Glomerular visceral epithelial cell (primary cell): ENCODE results near the gene HNRNPUL2.

ENCODE experiments used
- DNase-seq: peaks from one replicate; pipeline ENCODE4 v3.0.0-alpha.2; 2016; ENCODE audit errors: extremely low spot score

HNRNPUL2 gene

GRCh38 chr11:62667460-62667859, 59.8 kb downstream of the HNRNPUL2 start:
- DNase-seq = no peak

GRCh38 chr11:62666259-62666926, 60.9 kb downstream of the HNRNPUL2 start:
- DNase-seq = no peak

DNA sequence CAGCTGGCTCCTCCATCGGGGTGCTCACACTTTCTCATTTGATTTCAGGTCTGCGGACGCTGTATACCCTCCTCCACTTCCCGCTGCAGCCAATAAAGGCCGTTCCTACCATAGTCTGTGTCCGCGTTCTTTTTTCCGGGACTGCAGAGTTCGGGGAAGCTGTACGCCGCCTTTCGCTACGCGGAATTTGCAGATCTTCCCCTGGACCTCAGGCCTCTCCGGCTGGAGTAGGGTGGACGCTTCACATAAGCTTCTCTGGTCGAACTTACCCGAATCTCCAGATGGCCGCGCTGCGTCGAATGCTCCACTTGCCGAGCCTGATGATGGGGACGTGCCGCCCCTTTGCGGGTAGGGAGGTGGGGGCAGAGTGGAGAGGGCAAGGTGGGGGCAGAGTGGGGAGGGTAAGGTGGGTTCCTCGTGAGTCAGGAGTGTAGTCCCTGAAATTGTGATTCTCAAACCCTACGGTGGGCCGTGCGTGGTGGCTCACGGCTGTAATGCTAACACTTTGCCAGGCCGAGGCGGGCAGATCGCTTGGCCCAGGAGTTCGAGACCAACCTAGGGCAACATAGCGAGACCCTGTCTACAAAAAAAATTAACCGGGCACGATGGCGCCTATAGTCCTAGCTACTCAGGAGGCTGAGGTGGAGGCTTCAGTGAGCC, 61.5 kb downstream of the HNRNPUL2 start:
- DNase-seq = peak; percentile 63

DNA sequence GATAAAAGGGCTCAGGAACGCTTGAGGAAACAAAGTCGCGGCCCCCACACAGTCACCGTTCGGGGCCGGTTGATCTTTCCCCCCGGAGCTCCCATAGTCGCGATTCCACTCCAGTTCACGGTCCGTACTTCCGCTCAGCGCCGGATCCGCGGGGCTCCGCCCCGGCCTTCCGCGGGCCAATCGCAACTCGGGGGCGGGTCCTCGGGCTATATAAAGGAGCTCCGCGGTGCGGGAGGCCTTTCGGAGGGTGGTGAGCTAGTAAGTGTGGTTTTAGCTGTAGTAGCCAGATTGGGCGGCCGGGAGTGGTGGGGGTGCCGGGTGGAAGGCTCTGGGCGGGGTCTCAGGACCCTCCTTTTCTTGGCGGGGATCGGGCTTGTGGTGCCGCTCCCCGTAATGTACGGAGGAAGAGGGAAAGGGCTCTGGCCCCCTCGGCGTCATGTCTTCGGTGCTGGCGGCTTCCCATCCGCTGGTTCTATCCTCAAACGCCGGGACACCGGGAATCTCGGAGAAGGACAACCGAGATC, 62.1 kb downstream of the HNRNPUL2 start, which contains the start of the genes C11orf98 and CSKMT:
C11orf98 (minus strand) TSS at position 136 of the 524 bp plus-strand sequence; CDS start at position 95, 41 bp downstream.
CSKMT (plus strand) TSS at position 238 of the 524 bp plus-strand sequence. CDS start 568 bp downstream, outside the sequence.
- DNase-seq = peak; percentile 96

DNA sequence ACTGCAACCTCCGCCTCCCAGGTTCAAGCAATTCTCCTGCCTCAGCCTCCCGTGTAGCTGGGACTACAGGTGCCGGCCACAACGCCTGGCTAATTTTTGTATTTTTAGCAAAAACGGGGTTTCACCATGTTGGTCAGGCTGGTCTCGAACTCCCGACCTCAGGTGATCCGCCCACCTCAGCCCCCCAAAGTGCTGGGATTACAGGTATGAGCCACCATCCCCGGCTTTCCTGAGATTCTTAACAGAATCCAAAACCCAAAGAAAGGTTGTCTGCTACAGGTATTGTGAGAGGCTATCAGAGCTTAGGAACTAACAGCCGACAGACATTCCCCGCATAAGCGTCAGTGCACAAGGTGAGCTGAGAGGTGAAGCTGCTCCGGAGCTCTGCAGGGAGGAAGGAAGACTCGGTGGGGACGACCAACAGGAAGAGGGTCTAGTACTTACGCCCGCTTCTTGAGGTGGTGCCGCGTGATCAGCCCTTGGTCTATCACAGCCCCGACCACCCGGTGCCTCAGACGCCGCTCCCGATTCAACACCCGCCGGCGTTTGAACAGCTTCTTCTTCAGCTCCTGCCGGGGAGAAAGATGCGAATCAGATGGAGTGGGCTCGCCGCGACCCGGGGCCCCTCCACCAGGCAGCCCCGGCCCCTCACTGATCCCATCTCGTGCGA, 62.7 kb downstream of the HNRNPUL2 start:
- DNase-seq = peak; percentile 63
